ENCODE measurements around the gene SOX8. TPM values are rescaled to one million over a fixed set of nuclear protein-coding genes. Genes with fewer than 3 reads are reported as not detected.

Gene SOX8
- total RNA-seq, 1 experiment from 2014 or later = 5.2 TPM

DNA sequence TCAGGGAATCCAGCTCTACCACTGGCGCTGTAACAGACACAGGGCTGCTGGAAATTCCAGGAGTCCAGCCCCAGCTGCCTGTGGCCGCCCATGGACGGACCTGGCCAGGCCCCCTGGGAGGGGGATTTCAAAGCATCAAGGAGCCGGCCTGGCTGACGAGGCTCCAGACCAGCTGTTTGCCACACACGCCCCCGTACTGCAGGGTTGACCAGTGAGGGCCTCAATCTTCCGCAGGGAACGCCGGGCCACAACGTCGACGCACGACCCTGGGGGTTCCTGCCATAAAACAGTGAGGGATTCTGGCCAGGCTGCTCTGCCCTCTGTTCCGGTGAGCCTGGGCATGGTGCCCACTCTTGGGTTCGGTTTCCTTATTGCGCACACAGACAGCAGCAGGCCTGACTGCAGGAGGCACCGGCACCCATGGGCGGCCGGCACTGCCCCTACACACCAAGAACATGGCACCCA is 14.5 kb upstream of the SOX8 start:
- no peak for TF ChIP-seq CTCF (IDR thresholded peaks at IDR 0.05 in 2 of 3, conservative IDR thresholded peaks at IDR 0.05 in 1 of 3; ENCODE audit: borderline replicate concordance in 1 of 3, insufficient read depth in 1 of 3, low read depth in 2 of 3, low read length in 2 of 3)
- no peak for TF ChIP-seq CEBPB (IDR thresholded peaks at IDR 0.05; ENCODE audit: low read depth)
- no peak for TF ChIP-seq ZFX (IDR thresholded peaks at IDR 0.05)
- no peak for TF ChIP-seq EZH2 (IDR thresholded peaks at IDR 0.05)
- TF ChIP-seq JUND (IDR thresholded peaks at IDR 0.05) = no peak
- no peak for TF ChIP-seq RAD21 (IDR thresholded peaks at IDR 0.05; ENCODE audit: low read depth)
- no peak for TF ChIP-seq ZBTB33 (IDR thresholded peaks at IDR 0.05; ENCODE audit: extremely low read depth, insufficient replicate concordance, low read length)
- no peak for TF ChIP-seq SP1 (IDR thresholded peaks at IDR 0.05; ENCODE audit: low read depth)
- no peak for DNase-seq (ENCODE audit: low read depth, low spot score)
- Histone ChIP-seq H2AFZ (ENCODE audit: low read depth, low read length, poor library complexity, severe bottlenecking) (no peak overlapping the region), H3K27ac (ENCODE audit: low read depth, low read length) (no peak overlapping the region), H3K9me2 (ENCODE audit: insufficient read depth) (no peaks in the 10 kb centered on the region), H3K4me3 (replicated peaks in 1 of 2; ENCODE audit: low read depth in 1 of 2, low read length in 2 of 2) (no peak overlapping the region), H3K4me2 (ENCODE audit: low read length) (no peak overlapping the region), H3K27me3 (ENCODE audit: insufficient read depth, low read length) (no peaks in the 10 kb centered on the region), H4K20me1 (ENCODE audit: insufficient read depth) (no peaks in the 10 kb centered on the region), H3K9me3 (ENCODE audit: control insufficient read depth in 1 of 2, insufficient read depth in 1 of 2, low read depth in 1 of 2, low read length in 2 of 2) (no peaks in the 10 kb centered on the region; a peak in 1 of 4 replicates), H3K79me2 (ENCODE audit: insufficient read depth, low read length) (peaks cover 12% of the 10 kb centered on the region; the same call in 1 of the 2 replicates), H3K4me1 (ENCODE audit: control insufficient read depth in 1 of 2, insufficient read depth in 2 of 2, low read length in 2 of 2) (peaks cover 16 to 22% of the 10 kb centered on the region in 2 experiments), H3K36me3 (ENCODE audit: control insufficient read depth in 1 of 2, insufficient read depth in 2 of 2, low read length in 2 of 2) (peaks cover 0 to 10% of the 10 kb centered on the region in 2 experiments; a peak in 1 of 4 replicates), H3K9ac (ENCODE audit: low read length) (no peak overlapping the region)
- ChIA-PET POLR2A (no interaction called here), RAD21 (ENCODE audit: low non-redundant PET in 1 of 2, low total read pairs in 2 of 2, uncharacterized antibody in 2 of 2, unreplicated experiment in 2 of 2) (no interaction called here), CTCF (no interaction called here)
- no TSS peak for BruUV-seq (replicated peaks)
- intact Hi-C loops (cut with micrococcal nuclease) = no loop called here
- no peak for ATAC-seq
